OCI-LY7 (cell line): ENCODE data around the gene TRAPPC12.

Source experiments
- EZH2phosphoT487 ChIP-seq: fragments of 200-600 bp; sonication (generic); IDR thresholded peaks from 2 replicates; pipeline ENCODE4 v1.6.1; 2018; ENCODE audit warnings: low read depth, borderline replicate concordance, mild to moderate bottlenecking, mixed run types, antibody characterized with exemption, low read length, moderate library complexity, mixed read lengths
- TF ChIP-seq, protein P1 (sequence below): fragments of 200-600 bp; sonication (generic); conservative IDR thresholded peaks from 2 replicates; pipeline ENCODE4 v1.5.1; 2014; ENCODE audit warnings: mild to moderate bottlenecking, antibody characterized with exemption, low read length, moderate library complexity, mixed read lengths

DNA sequence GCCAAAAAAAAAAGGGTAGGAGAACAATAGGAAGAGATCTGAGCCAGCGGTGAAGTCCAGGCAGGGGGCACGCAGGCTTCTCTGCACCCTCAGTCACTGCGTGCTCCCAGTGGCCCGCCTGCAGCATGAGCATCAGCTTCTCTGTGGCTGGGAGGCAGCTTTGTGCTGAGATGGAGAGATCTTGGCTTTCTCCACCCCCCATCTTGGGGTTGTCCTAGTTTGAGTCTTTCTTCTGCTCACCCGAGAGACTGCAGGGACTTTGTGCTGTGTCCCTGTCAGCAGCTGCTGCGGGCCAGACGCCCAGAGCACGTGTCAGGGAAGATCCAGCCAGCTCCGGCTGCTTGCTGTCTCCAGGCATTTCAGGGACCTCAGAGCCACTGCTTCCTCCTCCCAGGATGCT lies 20.3 kb downstream of the TRAPPC12 start:
- TF ChIP-seq, protein P1, sequence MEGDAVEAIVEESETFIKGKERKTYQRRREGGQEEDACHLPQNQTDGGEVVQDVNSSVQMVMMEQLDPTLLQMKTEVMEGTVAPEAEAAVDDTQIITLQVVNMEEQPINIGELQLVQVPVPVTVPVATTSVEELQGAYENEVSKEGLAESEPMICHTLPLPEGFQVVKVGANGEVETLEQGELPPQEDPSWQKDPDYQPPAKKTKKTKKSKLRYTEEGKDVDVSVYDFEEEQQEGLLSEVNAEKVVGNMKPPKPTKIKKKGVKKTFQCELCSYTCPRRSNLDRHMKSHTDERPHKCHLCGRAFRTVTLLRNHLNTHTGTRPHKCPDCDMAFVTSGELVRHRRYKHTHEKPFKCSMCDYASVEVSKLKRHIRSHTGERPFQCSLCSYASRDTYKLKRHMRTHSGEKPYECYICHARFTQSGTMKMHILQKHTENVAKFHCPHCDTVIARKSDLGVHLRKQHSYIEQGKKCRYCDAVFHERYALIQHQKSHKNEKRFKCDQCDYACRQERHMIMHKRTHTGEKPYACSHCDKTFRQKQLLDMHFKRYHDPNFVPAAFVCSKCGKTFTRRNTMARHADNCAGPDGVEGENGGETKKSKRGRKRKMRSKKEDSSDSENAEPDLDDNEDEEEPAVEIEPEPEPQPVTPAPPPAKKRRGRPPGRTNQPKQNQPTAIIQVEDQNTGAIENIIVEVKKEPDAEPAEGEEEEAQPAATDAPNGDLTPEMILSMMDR: no peak
- no peak for TF ChIP-seq EZH2phosphoT487
